OCI-LY7 (cell line): ENCODE measurements around the gene TPST2.

Source experiments
- EZH2phosphoT487 ChIP-seq: fragments of 200-600 bp; sonication (generic); IDR thresholded peaks from 2 replicates; pipeline ENCODE4 v1.6.1; 2018; ENCODE audit warnings: low read depth, borderline replicate concordance, mild to moderate bottlenecking, mixed run types, antibody characterized with exemption, low read length, moderate library complexity, mixed read lengths
- TF ChIP-seq, protein P1 (sequence below): fragments of 200-600 bp; sonication (generic); conservative IDR thresholded peaks from 2 replicates; pipeline ENCODE4 v1.5.1; 2014; ENCODE audit warnings: mild to moderate bottlenecking, antibody characterized with exemption, low read length, moderate library complexity, mixed read lengths

DNA sequence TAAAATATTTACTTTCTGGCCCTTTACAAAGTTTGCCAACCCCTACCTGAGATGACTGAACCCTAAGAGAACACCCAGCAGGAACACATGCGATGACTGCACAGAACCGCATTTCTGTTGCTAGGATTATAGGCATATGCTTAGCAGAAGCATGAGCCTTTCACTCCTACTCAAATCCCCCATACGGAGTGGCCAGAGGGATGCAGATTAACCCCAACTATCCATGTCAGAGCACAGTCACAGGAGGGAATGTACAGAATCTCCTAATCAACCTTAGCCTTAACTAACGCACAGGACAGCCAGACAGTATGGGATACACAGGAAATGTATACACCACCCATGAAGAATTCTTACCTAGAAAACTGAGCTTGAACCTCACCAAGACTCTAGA, 112.6 kb downstream of the TPST2 start:
- TF ChIP-seq, protein P1, sequence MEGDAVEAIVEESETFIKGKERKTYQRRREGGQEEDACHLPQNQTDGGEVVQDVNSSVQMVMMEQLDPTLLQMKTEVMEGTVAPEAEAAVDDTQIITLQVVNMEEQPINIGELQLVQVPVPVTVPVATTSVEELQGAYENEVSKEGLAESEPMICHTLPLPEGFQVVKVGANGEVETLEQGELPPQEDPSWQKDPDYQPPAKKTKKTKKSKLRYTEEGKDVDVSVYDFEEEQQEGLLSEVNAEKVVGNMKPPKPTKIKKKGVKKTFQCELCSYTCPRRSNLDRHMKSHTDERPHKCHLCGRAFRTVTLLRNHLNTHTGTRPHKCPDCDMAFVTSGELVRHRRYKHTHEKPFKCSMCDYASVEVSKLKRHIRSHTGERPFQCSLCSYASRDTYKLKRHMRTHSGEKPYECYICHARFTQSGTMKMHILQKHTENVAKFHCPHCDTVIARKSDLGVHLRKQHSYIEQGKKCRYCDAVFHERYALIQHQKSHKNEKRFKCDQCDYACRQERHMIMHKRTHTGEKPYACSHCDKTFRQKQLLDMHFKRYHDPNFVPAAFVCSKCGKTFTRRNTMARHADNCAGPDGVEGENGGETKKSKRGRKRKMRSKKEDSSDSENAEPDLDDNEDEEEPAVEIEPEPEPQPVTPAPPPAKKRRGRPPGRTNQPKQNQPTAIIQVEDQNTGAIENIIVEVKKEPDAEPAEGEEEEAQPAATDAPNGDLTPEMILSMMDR, result no peak
- TF ChIP-seq EZH2phosphoT487, result no peak
